PC-9 (cell line): ENCODE measurements around the gene SRSF3. TPM values are rescaled to one million over a fixed set of nuclear protein-coding genes. Genes with fewer than 3 reads are reported as not detected.

Source experiments
- BruUV-seq: library from RNA; stranded (reverse); fragments of 400-500 nt; replicated peaks from 2 replicates; lab custom pipeline; 2021; lab: Mats Ljungman, UMichigan
- CTCF ChIA-PET: fragments of 300-600 bp; sonication (Branson Sonifier 250); formaldehyde crosslinking; loops from one replicate; lab custom pipeline; 2022; ENCODE audit warnings: antibody characterized with exemption; lab: Charles Lee
- POLR2A ChIA-PET: fragments of 300-600 bp; sonication (Branson Sonifier 250); formaldehyde crosslinking; loops from one replicate; lab custom pipeline; 2022; ENCODE audit warnings: antibody characterized with exemption; ENCODE audit not compliant: unreplicated experiment; lab: Charles Lee
- DNase-seq, 2 experiments: peaks; one replicate each; pipeline versions ENCODE4 v3.0.0 to v3.0.0-alpha.2; 2015 to 2022; ENCODE audit warnings: mixed read lengths in 1 of 2
- H2AFZ ChIP-seq: fragments of 200-600 bp; sonication (generic); 2 replicates; pipeline ENCODE4 v1.8.1; 2017; ENCODE audit warnings: antibody characterized with exemption
- H3F3A ChIP-seq: fragments of 200-600 bp; sonication (generic); 2 replicates; pipeline ENCODE4 v1.8.1; 2017; ENCODE audit warnings: antibody characterized with exemption, mild to moderate bottlenecking, low read depth; ENCODE audit not compliant: insufficient read depth
- H3K27ac ChIP-seq: fragments of 200-600 bp; sonication (generic); 2 replicates; pipeline ENCODE4 v1.6.1; 2016; ENCODE audit warnings: mixed run types
- H3K27me3 ChIP-seq: fragments of 200-600 bp; sonication (generic); 2 replicates; pipeline ENCODE4 v1.6.1; 2016; ENCODE audit warnings: low read depth, mixed run types; ENCODE audit not compliant: insufficient read depth
- H3K36me3 ChIP-seq: fragments of 200-600 bp; sonication (generic); 2 replicates; pipeline ENCODE4 v1.6.1; 2016; ENCODE audit warnings: low read depth, mixed run types
- H3K4me1 ChIP-seq: fragments of 200-600 bp; sonication (generic); replicated peaks from 2 replicates; pipeline ENCODE4 v1.6.1; 2016; ENCODE audit warnings: mixed run types; ENCODE audit not compliant: insufficient read depth
- H3K4me2 ChIP-seq: fragments of 200-600 bp; sonication (generic); 2 replicates; pipeline ENCODE4 v1.6.1; 2017; ENCODE audit warnings: mixed run types
- H3K4me3 ChIP-seq: fragments of 200-600 bp; sonication (generic); 2 replicates; pipeline ENCODE4 v1.6.1; 2016; ENCODE audit warnings: mixed run types
- H3K79me2 ChIP-seq: fragments of 200-600 bp; sonication (generic); 2 replicates; pipeline ENCODE4 v1.6.1; 2017; ENCODE audit warnings: low read depth, mixed run types
- H3K9me2 ChIP-seq: fragments of 200-600 bp; sonication (generic); 2 replicates; pipeline ENCODE4 v1.8.1; 2017; ENCODE audit warnings: mild to moderate bottlenecking; ENCODE audit not compliant: insufficient read depth
- H3K9me3 ChIP-seq: fragments of 200-600 bp; sonication (generic); 2 replicates; pipeline ENCODE4 v1.8.1; 2016; ENCODE audit warnings: low read depth; ENCODE audit not compliant: insufficient read depth
- H4K20me1 ChIP-seq: fragments of 200-600 bp; sonication (generic); 2 replicates; pipeline ENCODE4 v1.8.1; 2017; ENCODE audit not compliant: insufficient read depth
- CTCF ChIP-seq: fragments of 200-600 bp; sonication (generic); conservative IDR thresholded peaks from 2 replicates; pipeline ENCODE4 v1.6.1; 2017; ENCODE audit warnings: mixed run types, antibody characterized with exemption, mild to moderate bottlenecking, moderate library complexity
- EZH2 ChIP-seq: fragments of 200-600 bp; sonication (generic); IDR thresholded peaks from 2 replicates; pipeline ENCODE4 v1.8.0; 2017; ENCODE audit warnings: antibody characterized with exemption, low read depth
- intact Hi-C: fragments of 100-400 bp; cut with micrococcal nuclease; formaldehyde crosslinking; loops from one replicate; pipeline ENCODE4 v1.10.0; 2022; ENCODE audit not compliant: unreplicated experiment
- total RNA-seq: library from RNA; stranded (reverse); gene quantifications from 2 replicates; pipeline ENCODE4 v1.2.3, GENCODE V29; 2021

The SRSF3 gene
- total RNA-seq, 1 experiment from 2014 or later = 278 TPM

GRCh38 chr6:36555750-36556252 lies 38.4 kb upstream of the SRSF3 start:
- Histone ChIP-seq H3F3A (peaks cover 20% of the 10 kb centered on the region; the same call in 1 of the 2 replicates), H3K27me3 (no peaks in the 10 kb centered on the region), H4K20me1 (no peaks in the 10 kb centered on the region), H3K9me3 (no peaks in the 10 kb centered on the region), H3K36me3 (no peaks in the 10 kb centered on the region), H3K4me3 (no peak overlapping the region), H3K4me1 (peaks cover 27% of the 10 kb centered on the region), H3K79me2 (no peaks in the 10 kb centered on the region), H2AFZ (no peak overlapping the region), H3K27ac (no peak overlapping the region), H3K9me2 (no peaks in the 10 kb centered on the region), H3K4me2 (no peak overlapping the region)
- no TSS peak for BruUV-seq
- ChIA-PET CTCF (no interaction called here), POLR2A (no interaction called here)
- intact Hi-C loops = no loop called here
- no peak for DNase-seq
- TF ChIP-seq EZH2 = no peak
- no peak for TF ChIP-seq CTCF

GRCh38 chr6:36556281-36556680 lies 37.9 kb upstream of the SRSF3 start:
- H2AFZ ChIP-seq = no peak overlapping the region
- peaks cover 27% of the 10 kb centered on the region for H3K4me1 ChIP-seq
- no peak for DNase-seq
- H3F3A ChIP-seq = peaks cover 20% of the 10 kb centered on the region; the same call in 1 of the 2 replicates
- no peaks in the 10 kb centered on the region for H3K36me3 ChIP-seq
- H4K20me1 ChIP-seq = no peaks in the 10 kb centered on the region
- POLR2A ChIA-PET = no interaction called here
- no peaks in the 10 kb centered on the region for H3K79me2 ChIP-seq
- no peak for TF ChIP-seq EZH2
- TF ChIP-seq CTCF = no peak
- intact Hi-C loops = no loop called here
- BruUV-seq = no TSS peak
- H3K4me3 ChIP-seq = no peak overlapping the region
- H3K4me2 ChIP-seq = no peak overlapping the region
- CTCF ChIA-PET = no interaction called here
- H3K27me3 ChIP-seq = no peaks in the 10 kb centered on the region
- no peak overlapping the region for H3K27ac ChIP-seq
- H3K9me3 ChIP-seq = no peaks in the 10 kb centered on the region
- H3K9me2 ChIP-seq = no peaks in the 10 kb centered on the region

- Histone ChIP-seq H2AFZ (no peak overlapping the region), H3K4me3 (no peak overlapping the region), H3K27ac (no peak overlapping the region), H3K79me2 (no peaks in the 10 kb centered on the region), H3K27me3 (no peaks in the 10 kb centered on the region), H3K9me3 (no peaks in the 10 kb centered on the region), H3F3A (peaks cover 26% of the 10 kb centered on the region; the same call in 1 of the 2 replicates), H3K9me2 (no peaks in the 10 kb centered on the region), H4K20me1 (no peaks in the 10 kb centered on the region), H3K4me1 (peaks cover 27% of the 10 kb centered on the region), H3K4me2 (no peak overlapping the region), H3K36me3 (no peaks in the 10 kb centered on the region)
- DNase-seq = no peak
- ChIA-PET CTCF (no interaction called here), POLR2A (no interaction called here)
- intact Hi-C loops = no loop called here
- BruUV-seq = no TSS peak
- no peak for TF ChIP-seq CTCF
- no peak for TF ChIP-seq EZH2
Observed at GRCh38 chr6:36559011-36559793, 35.0 kb upstream of the SRSF3 start.
